HepG2 (cell line): ENCODE measurements around the gene CBY1. TPM values are rescaled to one million over a fixed set of nuclear protein-coding genes. Genes with fewer than 3 reads are reported as not detected.

Experiments
- ATAC-seq: fragments of 200-7000 bp; cut with Tn5 transposase; 3 replicates; pipeline ENCODE4 v1.9.1; 2020; ENCODE audit warnings: mild to moderate bottlenecking, moderate library complexity
- BruUV-seq: library from RNA; stranded (reverse); fragments of 400-500 nt; replicated peaks from 2 replicates; lab custom pipeline; 2021; lab: Mats Ljungman, UMichigan
- CTCF ChIA-PET: fragments of 300-600 bp; formaldehyde crosslinking; extraction: SDS; loops from one replicate; lab custom pipeline; 2021; ENCODE audit warnings: low total read pairs, inconsistent platforms, low intra/inter-chr PET ratio; lab: Yijun Ruan, JAX
- POLR2A ChIA-PET: fragments of 350-600 bp; sonication (Branson Sonifier 250); formaldehyde crosslinking; loops from one replicate; lab custom pipeline; 2020; ENCODE audit warnings: antibody characterized with exemption, inconsistent platforms; lab: Yijun Ruan, JAX
- DNase-seq: peaks from one replicate; pipeline ENCODE4 v3.0.0-alpha.2; 2015; ENCODE audit warnings: low spot score
- FAIRE-seq: peaks from 3 replicates; lab custom pipeline; 2011; peaks lifted over from hg19 to GRCh38; lab: Jason Lieb, UNC
- H2AFZ ChIP-seq: one replicate; pipeline ENCODE4 v1.6.1; 2011; ENCODE audit warnings: low read length, inconsistent platforms
- H3K27ac ChIP-seq: fragments of 300-600 bp; 3 replicates; pipeline ENCODE4 v1.8.0; 2011; ENCODE audit warnings: mixed run types, mild to moderate bottlenecking, mixed read lengths, low read length, inconsistent platforms; ENCODE audit not compliant: insufficient read depth; ENCODE audit errors: extremely low read length
- H3K27me3 ChIP-seq, 2 experiments: fragments of 200-600 bp in 1 of 2; 2 replicates in 1 of 2; 3 replicates in 1 of 2; pipeline versions ENCODE4 v1.6.0 to v1.8.0; 2011; ENCODE audit warnings: low read length in 2 of 2, mild to moderate bottlenecking in 2 of 2, moderate library complexity in 2 of 2, inconsistent platforms in 1 of 2; ENCODE audit not compliant: insufficient read depth in 2 of 2, control insufficient read depth in 1 of 2
- H3K36me3 ChIP-seq, 2 experiments: fragments of 200-600 bp in 1 of 2; replicated peaks in 1 of 2; 2 replicates in 1 of 2; 3 replicates in 1 of 2; pipeline versions ENCODE4 v1.5.1 to v1.8.0; 2011; ENCODE audit warnings: low read length in 2 of 2, inconsistent platforms in 1 of 2; ENCODE audit not compliant: insufficient read depth in 2 of 2, control insufficient read depth in 1 of 2
- H3K4me1 ChIP-seq: 2 replicates; pipeline ENCODE4 v1.5.1; 2012; ENCODE audit warnings: low read length, inconsistent platforms; ENCODE audit not compliant: insufficient read depth
- H3K4me2 ChIP-seq: 2 replicates; pipeline ENCODE4 v1.6.0; 2011; ENCODE audit warnings: low read depth, low read length, inconsistent platforms
- H3K4me3 ChIP-seq, 3 experiments: fragments of 200-600 bp in 1 of 3; sonication (generic), shearing (Covaris generic) in 1 of 3; replicated peaks in 1 of 3; 2 replicates each; pipeline ENCODE4 v1.5.1; 2011 to 2016; ENCODE audit warnings: low read length in 3 of 3, inconsistent platforms in 2 of 3, low read depth in 2 of 3, mild to moderate bottlenecking in 2 of 3, control low read depth in 1 of 3, mixed read lengths in 1 of 3; ENCODE audit not compliant: insufficient read depth in 1 of 3
- H3K79me2 ChIP-seq: one replicate; pipeline ENCODE4 v1.6.1; 2011; ENCODE audit warnings: low read length, inconsistent platforms; ENCODE audit not compliant: insufficient read depth
- H3K9ac ChIP-seq: 2 replicates; pipeline ENCODE4 v1.6.0; 2011; ENCODE audit warnings: mild to moderate bottlenecking, low read depth, low read length, inconsistent platforms; ENCODE audit not compliant: insufficient read depth
- H3K9me3 ChIP-seq: 2 replicates; pipeline ENCODE4 v1.5.1; 2012; ENCODE audit warnings: mild to moderate bottlenecking, low read length
- H4K20me1 ChIP-seq: 2 replicates; pipeline ENCODE4 v1.6.0; 2011; ENCODE audit warnings: inconsistent platforms, mild to moderate bottlenecking, low read length, moderate library complexity; ENCODE audit not compliant: insufficient read depth
- BCL6 ChIP-seq: IDR thresholded peaks from 2 replicates; pipeline ENCODE4 v1.6.1; 2016; ENCODE audit warnings: missing genetic modification reagents, missing compliant biosample characterization
- ELF1 ChIP-seq: sonication (generic); formaldehyde crosslinking; IDR thresholded peaks from 2 replicates; pipeline ENCODE4 v1.4.0; 2020; ENCODE audit warnings: missing genetic modification reagents
- ETV6 ChIP-seq: sonication (generic); formaldehyde crosslinking; conservative IDR thresholded peaks from 2 replicates; pipeline ENCODE4 v1.4.0; 2020; ENCODE audit warnings: missing genetic modification reagents
- FOXP1 ChIP-seq, 2 experiments: fragments of 450-650 bp in 1 of 2; IDR thresholded peaks; 2 replicates each; pipeline ENCODE4 v1.6.1; 2017 to 2018; ENCODE audit warnings: antibody characterized with exemption in 1 of 2
- GABPA ChIP-seq, 2 experiments: IDR thresholded peaks; 2 replicates each; pipeline ENCODE4 v1.6.1; 2011 to 2016; ENCODE audit warnings: low read depth in 2 of 2, low read length in 1 of 2, missing biosample characterization in 1 of 2, missing genetic modification characterization in 1 of 2
- ISL2 ChIP-seq: sonication (generic); formaldehyde crosslinking; IDR thresholded peaks from 2 replicates; pipeline ENCODE4 v1.5.0; 2020; ENCODE audit warnings: missing genetic modification reagents
- MAZ ChIP-seq, 2 experiments: sonication (generic) in 1 of 2; formaldehyde crosslinking in 1 of 2; IDR thresholded peaks; 2 replicates each; pipeline versions ENCODE4 v1.5.0 to v1.6.1; 2012 to 2020; ENCODE audit warnings: low read depth in 2 of 2, mild to moderate bottlenecking in 2 of 2, borderline replicate concordance in 1 of 2, improper control_type of control experiment in 1 of 2, low read length in 1 of 2, missing genetic modification reagents in 1 of 2, moderate library complexity in 1 of 2
- MYNN ChIP-seq: sonication (generic); formaldehyde crosslinking; IDR thresholded peaks from 2 replicates; pipeline ENCODE4 v1.4.0; 2020; ENCODE audit warnings: mild to moderate bottlenecking, low read depth, missing genetic modification reagents
- YEATS4 ChIP-seq: sonication (generic); formaldehyde crosslinking; IDR thresholded peaks from 2 replicates; pipeline ENCODE4 v1.4.0; 2020; ENCODE audit warnings: missing genetic modification reagents, borderline replicate concordance
- ZNF331 ChIP-seq: sonication (generic); formaldehyde crosslinking; IDR thresholded peaks from 2 replicates; pipeline ENCODE4 v1.4.0; 2020; ENCODE audit warnings: missing genetic modification reagents
- ZNF710 ChIP-seq: sonication (generic); formaldehyde crosslinking; IDR thresholded peaks from 2 replicates; pipeline ENCODE4 v1.5.0; 2020; ENCODE audit warnings: mild to moderate bottlenecking, missing genetic modification reagents, borderline replicate concordance
- ZSCAN30 ChIP-seq: sonication (generic); formaldehyde crosslinking; IDR thresholded peaks from 2 replicates; pipeline ENCODE4 v1.5.0; 2020; ENCODE audit warnings: mild to moderate bottlenecking, missing genetic modification reagents
- WGBS: methylation state at CpG from one replicate; pipeline ENCODE4 v1.1.6; 2017; ENCODE audit warnings: low lambda C conversion rate; 5-methylcytosine and 5-hydroxymethylcytosine counted together
- in situ Hi-C: cut with HindIII; loops from 2 replicates; pipeline ENCODE4 v1.10.0; 2017; ENCODE audit warnings: low pct_unique_long_range_greater_than_20kb; ENCODE audit not compliant: extremely low pct_ligation_motif_present
- intact Hi-C: fragments of 100-400 bp; cut with micrococcal nuclease; formaldehyde crosslinking; loops from one replicate; pipeline ENCODE4 v1.10.0; 2022; ENCODE audit not compliant: unreplicated experiment
- polyA plus RNA-seq, 8 experiments: library from polyadenylated mRNA; depleted of rRNA in 3 of 8; stranded (reverse) in 7 of 8; unstranded in 1 of 8; fragments of >200 nt; fragmentation: Illumina TruSeq in 4 of 8; extraction: Trizol in 4 of 8; gene quantifications; 2 replicates each; pipeline versions ENCODE4 v1.2.1 to v1.2.3, GENCODE V29; 2011 to 2016; ENCODE audit warnings: low read depth in 4 of 8, missing spikeins in 1 of 8, mixed read lengths in 1 of 8; ENCODE audit not compliant: insufficient read depth in 1 of 8
- total RNA-seq, 5 experiments: library from RNA; depleted of rRNA; stranded (reverse); fragments of >200 nt; fragmentation: Illumina TruSeq; extraction: Trizol; gene quantifications; 2 replicates each; pipeline ENCODE4 v1.2.3, GENCODE V29; 2016; ENCODE audit warnings: low read depth in 1 of 5
- TF ChIP-seq, protein P1 (sequence below): sonication (generic); formaldehyde crosslinking; IDR thresholded peaks from 2 replicates; pipeline ENCODE4 v1.4.0; 2020; ENCODE audit warnings: missing genetic modification reagents, borderline replicate concordance

CBY1 gene
- total and polyA plus RNA-seq, 2 of the 13 experiments (the other 11 are each of a cell fraction or from before 2014, with no cell fraction given): 19.7 to 20.3 TPM

- TF ChIP-seq ZNF710 (CRISPR knock-in tag) (no peak), ZNF331 (CRISPR knock-in tag) (0 out of 2 replicates have a peak, but pooled peaks have one; percentile 10), ZSCAN30 (no peak), ETV6 (CRISPR knock-in tag) (no peak)
Measured at GRCh38 chr22:38655519-38656255, 751 bp upstream of the CBY1 start (continued).

DNA sequence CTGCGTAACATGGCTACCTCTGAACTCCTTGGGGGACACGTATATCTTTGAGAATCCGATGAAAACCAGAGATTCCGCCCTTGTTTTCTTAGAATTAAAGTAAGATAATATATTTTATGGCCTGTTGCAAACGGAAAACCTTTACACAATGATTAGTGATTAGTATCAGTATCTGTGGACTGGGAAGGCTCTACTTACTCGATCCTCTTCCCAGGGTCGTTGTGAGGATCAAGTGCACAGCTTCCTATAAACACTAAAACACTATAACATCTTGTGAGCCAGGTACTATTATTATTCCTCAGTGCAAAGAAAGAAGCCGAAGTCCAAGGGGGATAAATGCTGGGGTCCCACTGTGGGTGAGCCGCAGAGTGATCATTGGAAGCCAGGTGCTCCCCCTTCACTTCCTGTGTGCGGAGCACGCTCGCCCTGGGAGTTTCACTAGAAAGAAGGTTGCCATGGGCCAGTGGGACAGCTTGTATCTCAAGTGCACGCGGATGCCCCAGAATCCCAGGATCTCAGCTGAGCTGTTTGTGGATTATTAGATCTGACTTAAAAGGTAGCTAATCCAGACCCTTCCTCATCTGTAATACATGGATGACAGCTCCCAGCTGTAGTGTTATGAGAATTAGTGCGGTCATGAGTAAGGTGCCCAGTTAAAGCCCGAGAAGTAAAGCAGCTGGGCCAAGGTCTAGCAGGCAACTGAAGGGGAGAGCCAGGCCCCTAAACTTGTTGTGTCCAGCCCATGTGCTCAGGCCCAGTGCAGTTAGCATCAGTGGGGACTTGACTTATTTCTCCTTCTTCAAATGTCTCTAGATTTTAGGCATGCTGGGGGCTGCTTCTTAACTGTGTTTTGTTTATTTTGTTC lies 839 bp downstream of the CBY1 start:
- DNase-seq: peak; percentile 13
- TF ChIP-seq MYNN (CRISPR knock-in tag): no peak
- no peak for TF ChIP-seq ISL2 (CRISPR knock-in tag)
- no peak for TF ChIP-seq MAZ (IDR thresholded peaks at IDR 0.05; ENCODE audit: borderline replicate concordance, low read depth, low read length)
- TF ChIP-seq MAZ (CRISPR knock-in tag; IDR thresholded peaks at IDR 0.05; ENCODE audit: low read depth): 0 out of 2 replicates have a peak, but pooled peaks have one; percentile 53
- TF ChIP-seq BCL6 (CRISPR knock-in tag): 0 out of 2 replicates have a peak, but pooled peaks have one; percentile 22
- TF ChIP-seq, protein P1, sequence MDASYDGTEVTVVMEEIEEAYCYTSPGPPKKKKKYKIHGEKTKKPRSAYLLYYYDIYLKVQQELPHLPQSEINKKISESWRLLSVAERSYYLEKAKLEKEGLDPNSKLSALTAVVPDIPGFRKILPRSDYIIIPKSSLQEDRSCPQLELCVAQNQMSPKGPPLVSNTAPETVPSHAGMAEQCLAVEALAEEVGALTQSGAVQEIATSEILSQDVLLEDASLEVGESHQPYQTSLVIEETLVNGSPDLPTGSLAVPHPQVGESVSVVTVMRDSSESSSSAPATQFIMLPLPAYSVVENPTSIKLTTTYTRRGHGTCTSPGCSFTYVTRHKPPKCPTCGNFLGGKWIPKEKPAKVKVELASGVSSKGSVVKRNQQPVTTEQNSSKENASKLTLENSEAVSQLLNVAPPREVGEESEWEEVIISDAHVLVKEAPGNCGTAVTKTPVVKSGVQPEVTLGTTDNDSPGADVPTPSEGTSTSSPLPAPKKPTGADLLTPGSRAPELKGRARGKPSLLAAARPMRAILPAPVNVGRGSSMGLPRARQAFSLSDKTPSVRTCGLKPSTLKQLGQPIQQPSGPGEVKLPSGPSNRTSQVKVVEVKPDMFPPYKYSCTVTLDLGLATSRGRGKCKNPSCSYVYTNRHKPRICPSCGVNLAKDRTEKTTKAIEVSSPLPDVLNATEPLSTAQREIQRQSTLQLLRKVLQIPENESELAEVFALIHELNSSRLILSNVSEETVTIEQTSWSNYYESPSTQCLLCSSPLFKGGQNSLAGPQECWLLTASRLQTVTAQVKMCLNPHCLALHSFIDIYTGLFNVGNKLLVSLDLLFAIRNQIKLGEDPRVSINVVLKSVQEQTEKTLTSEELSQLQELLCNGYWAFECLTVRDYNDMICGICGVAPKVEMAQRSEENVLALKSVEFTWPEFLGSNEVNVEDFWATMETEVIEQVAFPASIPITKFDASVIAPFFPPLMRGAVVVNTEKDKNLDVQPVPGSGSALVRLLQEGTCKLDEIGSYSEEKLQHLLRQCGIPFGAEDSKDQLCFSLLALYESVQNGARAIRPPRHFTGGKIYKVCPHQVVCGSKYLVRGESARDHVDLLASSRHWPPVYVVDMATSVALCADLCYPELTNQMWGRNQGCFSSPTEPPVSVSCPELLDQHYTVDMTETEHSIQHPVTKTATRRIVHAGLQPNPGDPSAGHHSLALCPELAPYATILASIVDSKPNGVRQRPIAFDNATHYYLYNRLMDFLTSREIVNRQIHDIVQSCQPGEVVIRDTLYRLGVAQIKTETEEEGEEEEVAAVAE: peak; percentile 65; the same call in 1 of the 2 replicates
- no peak for TF ChIP-seq GABPA (IDR thresholded peaks at IDR 0.05; ENCODE audit: low read depth, low read length)
- peak; percentile 55; the same call in 1 of the 2 replicates for TF ChIP-seq GABPA (CRISPR knock-in tag; IDR thresholded peaks at IDR 0.05; ENCODE audit: low read depth)
- peak; percentile 37; the same call in 1 of the 2 replicates for TF ChIP-seq ELF1 (CRISPR knock-in tag)
- TF ChIP-seq YEATS4 (CRISPR knock-in tag): 0 out of 2 replicates have a peak, but pooled peaks have one; percentile 53
- no peak for TF ChIP-seq FOXP1 (IDR thresholded peaks at IDR 0.05)
- no peak for TF ChIP-seq FOXP1 (CRISPR knock-in tag; IDR thresholded peaks at IDR 0.05)

More for the DNA sequence above, 839 bp downstream of the CBY1 start:
- in situ Hi-C loops (no loop called here), intact Hi-C loops (no loop called here)
- ChIA-PET CTCF (no interaction called here), POLR2A (interaction anchor here (1.2 kb wide), 1 partner anchor 25 kb away, joined by 5 read pairs; the partner anchor contains the start of gene TOMM22)
- no peaks in the 10 kb centered on the region; a peak in 1 of 5 replicates for H3K27me3 ChIP-seq
- H3K36me3 ChIP-seq: no peaks in the 10 kb centered on the region
- peaks cover 10% of the 10 kb centered on the region for H3K79me2 ChIP-seq
- peak overlapping the region; percentile 80 to 92 (median 87) for H3K4me3 ChIP-seq
- 2% methylated on average over 11 of the region's 16 CpGs for WGBS
- peak; percentile 71 for ATAC-seq
- peak overlapping the region; percentile 90 for H3K4me2 ChIP-seq
- H3K4me1 ChIP-seq: peaks cover 5% of the 10 kb centered on the region; the same call in 1 of the 2 replicates
- FAIRE-seq: no peak
- peak overlapping the region; percentile 89 for H3K9ac ChIP-seq
- peak overlapping the region; percentile 90 for H3K27ac ChIP-seq
- BruUV-seq: no TSS peak
- no peaks in the 10 kb centered on the region for H4K20me1 ChIP-seq
- no peaks in the 10 kb centered on the region for H3K9me3 ChIP-seq
- peak overlapping the region; percentile 65 for H2AFZ ChIP-seq
